Measurements from ENCODE around the gene FIBP.

FIBP gene

DNA sequence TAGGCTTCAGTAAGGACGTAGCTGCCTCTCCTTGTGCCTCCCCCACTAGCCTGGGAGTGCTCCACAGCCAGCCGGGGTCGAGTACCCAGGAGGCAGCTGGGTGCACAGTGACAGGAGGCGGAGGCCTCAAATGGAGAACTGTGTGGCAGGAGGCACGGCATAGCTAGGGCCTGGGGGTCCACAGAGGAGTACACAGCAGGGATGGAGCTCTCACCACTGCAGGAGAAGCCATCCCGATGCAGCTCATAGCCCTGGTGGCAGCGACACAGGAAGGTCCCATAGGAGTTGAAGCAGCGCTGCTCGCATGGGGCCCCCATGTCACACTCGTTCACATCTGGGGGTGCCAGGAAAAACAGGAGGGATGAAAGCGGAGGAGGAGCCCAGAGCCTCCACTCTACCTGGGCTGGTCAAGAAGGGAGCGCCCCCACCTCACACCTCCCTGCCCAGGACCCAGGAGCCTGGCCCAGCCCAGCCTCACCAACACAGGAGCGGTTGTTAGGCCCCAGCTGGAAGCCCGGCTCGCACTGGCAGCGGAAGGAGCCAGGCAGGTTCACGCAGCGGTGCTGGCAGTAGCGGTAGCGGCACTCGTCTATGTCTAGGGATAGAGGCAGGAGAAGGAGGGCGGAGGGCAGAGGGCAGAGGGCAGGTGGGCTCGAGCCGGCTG, 18.5 kb downstream of the FIBP start:
- DNase-seq = no peak

DNA sequence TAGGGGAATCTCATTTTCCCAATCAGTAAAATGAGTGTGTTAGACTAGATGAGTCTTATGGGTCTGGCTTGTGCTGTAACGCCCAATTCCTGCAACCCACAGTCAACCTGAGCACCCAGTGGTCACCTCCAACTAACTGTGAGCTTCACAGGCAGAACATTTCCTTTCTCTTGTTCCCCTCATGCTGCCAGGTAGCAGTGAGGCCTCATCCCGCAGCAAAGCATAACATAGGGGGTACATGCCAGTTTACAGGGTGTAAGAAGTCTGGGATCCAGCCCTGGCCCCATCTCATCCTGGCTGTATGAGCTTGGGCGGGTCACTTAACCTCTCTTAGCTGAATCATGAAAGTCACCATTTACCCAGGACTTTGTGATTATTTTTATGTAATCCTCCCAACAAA, 19.4 kb downstream of the FIBP start:
- DNase-seq = no peak

DNA sequence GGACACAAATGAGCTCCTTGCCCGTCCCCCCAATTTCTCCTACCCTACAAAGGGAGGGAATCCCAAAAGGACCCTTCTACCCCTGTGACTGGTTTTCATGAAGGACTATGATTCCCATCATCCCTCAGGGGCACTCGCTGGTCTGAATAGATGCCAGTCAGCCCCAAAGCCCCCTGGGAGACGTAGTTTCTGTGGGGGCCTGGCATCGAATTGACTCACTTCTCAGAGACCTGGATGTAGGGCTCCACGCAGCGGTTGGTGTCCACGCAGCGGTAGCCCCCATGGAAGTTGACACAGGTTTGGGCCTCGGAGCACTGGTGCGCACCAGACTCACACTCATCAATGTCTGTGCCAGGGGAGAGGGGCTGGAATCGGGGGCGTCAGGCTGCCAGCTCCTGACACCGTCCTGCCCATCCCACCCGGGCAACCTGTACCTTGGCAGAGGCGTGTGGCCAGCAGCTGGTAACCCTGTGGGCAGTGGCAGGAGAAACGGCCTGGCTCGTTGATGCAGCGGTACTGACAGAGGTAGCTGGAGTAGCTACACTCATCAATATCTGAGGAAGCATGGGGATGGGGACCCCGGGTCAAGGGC, 20.1 kb downstream of the FIBP start:
- DNase-seq = no peak

DNA sequence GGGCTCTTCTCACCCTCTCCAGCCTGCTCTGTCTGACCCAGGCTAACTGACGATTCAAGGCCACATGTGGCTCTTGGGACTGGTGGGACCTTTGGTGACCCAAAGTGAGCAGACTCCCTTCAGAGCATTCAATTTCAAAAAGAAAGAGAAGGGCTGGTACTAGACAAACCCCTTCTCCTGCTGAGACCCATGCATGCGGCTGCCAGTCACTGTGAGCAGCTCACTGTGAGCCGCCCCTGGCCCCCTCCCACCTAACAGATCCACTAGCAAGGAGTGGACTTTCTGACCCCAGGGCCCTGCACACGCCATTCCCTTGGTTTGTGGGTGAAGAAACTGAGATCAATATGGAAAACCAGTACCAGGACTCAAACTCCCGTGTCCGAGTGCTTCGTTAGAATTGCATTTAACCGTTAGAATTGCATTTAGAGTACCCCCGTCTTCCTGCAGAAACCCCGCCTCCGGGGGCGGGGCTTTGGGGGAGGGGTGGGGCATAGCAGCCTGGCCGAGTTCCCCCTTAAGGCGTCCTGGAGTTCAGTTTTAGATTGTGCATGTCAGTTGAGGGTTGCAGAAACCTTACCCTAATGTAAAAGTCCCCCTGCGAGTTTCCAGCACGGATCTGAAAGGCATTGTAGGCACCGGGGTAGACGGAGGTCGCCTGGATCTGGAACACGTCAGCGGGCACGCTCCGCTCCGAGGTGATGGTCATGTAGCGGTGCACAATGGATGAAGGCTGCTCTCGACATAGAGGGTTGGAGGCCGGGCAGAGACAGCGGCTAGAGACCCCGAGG, 20.8 kb downstream of the FIBP start:
- peak; percentile 62 for DNase-seq

DNA sequence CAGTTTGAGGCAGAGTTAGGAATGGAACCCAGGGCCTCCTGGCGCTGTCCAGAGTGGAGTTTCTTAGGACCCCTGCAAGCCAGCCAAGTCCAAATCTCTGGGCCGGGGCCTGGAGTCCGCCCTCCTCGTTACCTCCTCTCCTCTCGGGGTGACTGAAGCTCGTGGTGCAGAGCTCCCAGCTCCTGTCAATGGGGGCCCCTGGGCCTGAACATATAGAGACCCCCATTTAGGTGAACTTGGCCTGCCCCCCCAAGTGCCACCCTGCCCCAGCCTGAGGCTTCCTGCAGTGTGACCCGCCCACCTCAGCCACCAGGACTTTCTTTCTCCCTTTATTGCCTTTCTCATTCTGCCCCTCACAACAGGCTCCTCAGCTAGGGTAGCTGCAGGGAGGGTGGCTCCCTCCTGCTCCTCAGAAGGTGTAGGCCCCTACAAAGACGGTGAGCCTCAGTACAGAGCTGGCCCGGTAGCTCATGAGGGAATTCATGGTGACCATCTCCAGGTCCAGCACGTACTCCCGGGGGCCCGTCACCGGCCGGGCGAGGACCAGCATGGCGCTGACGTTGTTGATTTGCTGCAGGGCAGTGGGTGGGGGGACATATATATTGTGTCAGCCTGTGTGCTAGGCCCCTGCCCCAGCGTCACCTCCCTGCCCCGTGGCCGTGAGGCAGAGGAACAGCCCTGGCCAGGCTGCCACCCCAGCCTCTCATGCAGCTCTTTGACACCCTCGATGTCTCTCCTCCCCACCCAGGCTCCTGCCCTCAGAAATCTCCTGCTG, 21.6 kb downstream of the FIBP start:
- no peak for DNase-seq

DNA sequence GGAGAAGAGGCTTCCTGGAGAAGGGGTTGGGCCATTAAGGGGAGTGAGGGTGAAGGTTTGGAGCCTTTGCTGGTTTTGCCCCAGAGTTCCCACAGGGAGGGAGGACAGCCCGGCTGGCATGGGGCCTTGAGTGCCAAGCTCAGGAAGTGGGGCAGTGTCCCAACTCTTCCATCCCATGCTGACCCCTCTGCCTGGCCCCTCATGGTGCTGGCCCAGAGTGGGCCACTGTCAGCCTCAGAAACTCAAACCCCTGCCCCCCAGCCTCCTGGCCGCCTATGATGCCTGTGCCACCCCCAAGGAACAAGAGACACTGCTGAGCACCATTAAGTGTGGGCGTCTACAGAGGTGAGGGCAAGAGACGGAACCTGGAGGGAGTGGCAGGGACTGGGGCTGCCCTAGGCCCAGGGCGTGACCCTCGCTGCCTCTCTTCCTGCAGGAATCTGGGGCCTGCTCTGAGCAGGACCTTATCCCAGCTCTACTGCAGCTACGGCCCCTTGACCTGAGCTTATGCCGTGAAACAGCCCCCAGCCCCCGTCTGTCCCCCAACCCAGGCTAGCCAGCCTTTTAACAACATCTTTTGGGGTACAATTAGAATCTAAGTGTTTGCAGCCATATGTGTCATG, 22.6 kb downstream of the FIBP start:
- DNase-seq = no peak

DNA sequence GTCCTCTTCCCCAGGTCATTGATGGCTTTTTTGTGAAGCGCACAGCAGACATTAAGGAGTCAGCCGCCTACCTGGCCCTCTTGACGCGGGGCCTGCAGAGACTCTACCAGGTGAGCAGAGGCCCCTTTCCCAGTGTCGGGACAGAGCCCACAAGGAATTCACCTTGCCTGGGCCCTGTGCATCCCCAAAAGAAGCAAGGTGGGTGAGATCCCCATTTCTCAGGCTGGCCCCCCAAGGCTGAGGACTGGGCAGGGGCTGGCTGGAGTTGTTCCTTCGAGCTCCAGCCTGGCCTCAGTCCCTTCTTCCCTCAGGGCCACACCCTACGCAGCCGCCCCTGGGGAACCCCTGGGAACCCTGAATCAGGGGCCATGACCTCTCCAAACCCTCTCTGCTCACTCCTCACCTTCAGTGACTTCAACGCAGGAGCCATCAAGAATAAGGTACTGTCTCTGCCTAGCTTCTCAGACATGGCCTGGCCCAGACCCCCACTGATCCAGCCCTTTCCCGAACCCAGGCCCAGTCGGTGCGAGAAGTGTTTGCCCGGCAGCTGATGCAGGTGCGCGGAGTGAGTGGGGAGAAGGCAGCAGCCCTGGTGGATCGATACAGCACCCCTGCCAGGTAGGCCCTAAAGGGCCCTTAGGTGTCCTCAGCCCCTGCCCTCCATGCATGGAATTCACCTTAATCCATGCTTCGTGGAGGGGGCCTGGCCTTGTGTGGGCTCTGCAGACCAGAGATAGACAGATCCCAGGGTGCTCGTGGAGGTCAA, 23.4 kb downstream of the FIBP start:
- no peak for DNase-seq

DNA sequence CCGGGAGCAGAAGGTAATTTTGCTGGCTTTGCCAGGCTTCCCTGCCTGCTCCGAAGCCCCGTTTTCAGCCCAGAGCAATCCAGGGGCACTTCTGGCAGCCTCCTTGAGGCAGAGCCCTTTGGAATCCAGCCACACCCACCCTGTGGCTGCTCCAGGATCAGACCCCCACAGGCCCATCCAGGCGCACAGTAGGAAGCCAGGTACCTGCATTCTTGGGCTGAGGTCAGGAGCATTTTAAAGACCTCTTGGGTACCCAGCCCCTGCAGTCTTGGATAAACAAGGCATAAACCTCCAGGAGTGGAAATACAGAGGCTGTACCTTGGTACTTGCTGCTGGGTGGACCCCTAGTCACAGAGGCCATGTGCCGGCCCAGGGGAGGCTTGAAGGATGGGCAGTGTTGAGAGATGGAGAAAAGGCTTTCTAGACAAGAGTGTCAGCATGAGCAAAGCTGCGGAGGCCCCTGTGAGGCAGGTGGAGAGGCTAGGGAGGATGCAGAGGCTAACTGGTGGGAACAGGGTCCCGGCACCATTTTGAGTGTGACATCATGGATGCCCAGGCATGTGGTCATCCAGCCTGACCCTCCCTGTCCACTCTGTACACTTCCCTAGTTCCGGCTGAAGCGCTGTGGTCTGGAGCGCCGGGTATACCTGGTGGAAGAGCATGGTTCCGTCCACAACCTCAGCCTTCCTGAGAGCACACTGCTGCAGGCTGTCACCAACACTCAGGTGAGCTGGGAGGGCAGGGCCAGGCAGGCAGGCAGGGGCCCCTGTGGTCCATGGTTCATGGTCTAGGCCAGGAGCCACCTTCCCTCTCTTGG, 24.2 kb downstream of the FIBP start:
- DNase-seq = no peak

DNA sequence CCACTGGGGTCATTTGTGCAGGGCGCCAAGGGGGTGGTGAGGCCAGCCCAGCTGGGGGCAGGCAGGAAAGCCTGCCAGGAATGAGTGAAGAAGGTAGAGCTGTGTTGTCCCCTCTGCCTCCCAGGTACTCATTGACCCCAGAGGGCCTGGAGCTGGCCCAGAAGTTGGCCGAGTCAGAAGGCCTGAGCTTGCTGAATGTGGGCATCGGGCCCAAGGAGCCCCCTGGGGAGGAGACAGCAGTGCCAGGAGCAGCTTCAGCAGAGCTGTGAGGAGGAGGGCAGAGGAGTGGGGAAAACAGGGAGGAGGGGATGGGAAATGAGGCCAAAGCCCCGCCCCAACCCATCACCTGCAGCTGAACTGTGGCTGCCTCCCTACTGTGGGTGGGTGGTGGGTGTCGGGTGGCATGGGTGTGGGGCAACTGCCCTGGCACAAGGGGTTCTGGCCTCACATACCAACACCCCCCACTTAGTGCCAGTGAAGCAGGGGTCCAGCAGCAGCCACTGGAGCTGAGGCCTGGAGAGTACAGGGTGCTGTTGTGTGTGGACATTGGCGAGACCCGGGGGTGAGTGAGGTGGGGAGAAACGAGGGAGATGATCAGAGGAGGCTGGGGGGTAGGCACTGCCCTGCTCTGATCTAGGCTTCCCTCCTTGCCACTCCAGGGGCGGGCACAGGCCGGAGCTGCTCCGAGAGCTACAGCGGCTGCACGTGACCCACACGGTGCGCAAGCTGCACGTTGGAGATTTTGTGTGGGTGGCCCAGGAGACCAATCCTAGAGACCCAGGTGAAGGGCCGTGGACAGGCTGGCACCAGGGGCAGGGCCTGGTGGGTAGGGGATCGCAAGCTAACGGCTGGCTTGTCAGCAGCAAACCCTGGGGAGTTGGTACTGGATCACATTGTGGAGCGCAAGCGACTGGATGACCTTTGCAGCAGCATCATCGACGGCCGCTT, 25.1 kb downstream of the FIBP start:
- no peak for DNase-seq

DNA sequence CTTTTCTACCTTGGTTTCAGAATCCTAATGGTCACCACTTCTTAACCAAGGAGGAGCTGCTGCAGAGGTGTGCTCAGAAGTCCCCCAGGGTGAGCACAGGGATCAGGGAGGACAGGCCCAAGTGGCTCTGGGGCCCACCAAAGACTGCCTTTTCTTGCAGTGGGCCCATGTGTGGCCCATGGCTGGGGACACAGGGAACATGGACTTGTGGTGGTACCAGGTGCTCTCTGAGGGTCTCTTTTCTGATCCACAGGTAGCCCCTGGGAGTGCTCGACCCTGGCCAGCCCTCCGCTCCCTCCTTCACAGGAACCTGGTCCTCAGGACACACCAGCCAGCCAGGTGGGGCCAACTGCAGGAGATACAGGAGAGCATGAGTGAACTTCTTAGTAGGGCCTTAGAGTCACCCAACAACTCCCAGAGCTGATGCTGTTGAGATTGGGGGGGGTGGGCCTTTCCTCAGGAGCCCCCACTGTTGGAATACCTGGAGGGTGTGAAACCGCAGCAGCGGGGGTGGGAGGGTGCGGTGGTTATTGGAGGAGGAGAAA, 26.0 kb downstream of the FIBP start:
- no peak for DNase-seq

DNA sequence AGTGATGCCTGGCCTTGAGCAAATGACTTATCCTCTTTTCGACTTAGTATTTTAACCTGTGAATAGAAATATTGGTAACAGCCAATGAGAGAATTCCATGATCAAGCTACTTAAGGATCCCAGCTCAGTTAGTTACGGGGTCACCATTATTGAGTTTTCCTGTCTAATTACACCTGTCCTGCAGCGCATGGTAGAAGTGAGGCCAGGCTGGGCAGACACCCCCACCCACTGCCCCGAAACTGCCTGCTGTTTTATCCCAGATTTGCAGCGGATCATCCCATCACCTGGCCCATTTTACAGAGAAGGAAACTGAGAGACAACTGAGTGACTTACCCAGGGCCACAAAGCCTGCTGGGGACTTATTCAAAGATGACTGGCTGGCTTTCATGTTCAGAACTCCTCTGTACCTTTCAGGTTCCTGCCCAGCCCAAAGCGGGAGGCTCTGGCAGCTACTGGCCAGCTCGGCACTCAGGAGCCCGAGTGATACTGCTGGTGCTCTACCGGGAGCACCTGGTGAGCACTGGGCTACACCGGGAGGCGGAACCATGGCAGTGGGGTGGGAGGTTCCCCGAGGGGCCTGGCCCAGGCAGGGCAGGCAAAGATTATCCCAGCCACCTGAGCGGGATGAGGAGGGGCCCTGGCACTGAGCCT, 26.6 kb downstream of the FIBP start:
- no peak for DNase-seq

DNA sequence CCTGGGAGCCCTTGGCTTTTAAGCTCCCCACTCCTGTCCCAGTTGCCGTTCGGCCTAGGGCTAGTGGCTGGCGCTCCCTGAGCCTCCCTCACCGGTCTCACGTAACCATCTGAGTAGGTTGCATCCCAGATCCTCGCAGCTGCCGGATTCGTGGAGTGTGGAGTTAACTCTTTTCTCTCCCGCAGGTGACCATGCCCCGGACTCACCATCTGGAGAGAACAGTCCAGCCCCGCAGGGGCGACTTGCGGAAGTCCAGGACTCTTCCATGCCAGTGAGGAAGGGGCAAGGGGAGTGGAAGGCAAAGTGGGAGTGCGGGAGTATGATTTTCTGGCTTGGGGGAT, 27.1 kb downstream of the FIBP start:
- DNase-seq = no peak

DNA sequence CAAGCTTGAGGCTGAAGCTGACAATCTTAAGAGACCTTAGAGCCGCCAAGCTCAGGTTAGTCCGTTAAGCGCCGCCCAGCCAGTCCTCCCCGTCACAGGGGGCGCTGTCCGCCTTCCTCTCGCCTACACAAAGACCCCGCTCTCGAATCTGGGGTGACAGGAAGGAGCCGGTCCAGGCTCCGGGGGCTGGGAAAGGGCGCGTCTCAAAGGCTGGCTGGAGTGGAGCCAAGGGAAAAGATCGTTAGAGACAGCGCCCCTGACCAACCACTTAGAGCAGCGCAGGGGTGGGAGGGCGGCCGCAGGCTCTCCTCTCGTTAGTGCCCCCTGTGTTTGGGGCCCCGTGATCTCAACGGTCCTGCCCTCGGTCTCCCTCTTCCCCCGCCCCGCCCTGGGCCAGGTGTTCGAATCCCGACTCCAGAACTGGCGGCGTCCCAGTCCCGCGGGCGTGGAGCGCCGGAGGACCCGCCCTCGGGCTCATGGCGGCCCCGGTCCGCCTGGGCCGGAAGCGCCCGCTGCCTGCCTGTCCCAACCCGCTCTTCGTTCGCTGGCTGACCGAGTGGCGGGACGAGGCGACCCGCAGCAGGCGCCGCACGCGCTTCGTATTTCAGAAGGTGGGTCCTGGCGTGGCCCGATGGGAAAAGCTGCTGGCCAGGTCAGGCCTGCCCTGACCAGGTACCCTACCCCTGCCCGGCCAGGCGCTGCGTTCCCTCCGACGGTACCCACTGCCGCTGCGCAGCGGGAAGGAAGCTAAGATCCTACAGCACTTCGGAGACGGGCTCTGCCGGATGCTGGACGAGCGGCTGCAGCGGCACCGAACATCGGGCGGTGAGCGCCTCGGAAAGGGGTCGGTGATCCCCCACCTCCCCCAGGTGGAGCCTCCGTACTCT, 27.8 kb downstream of the FIBP start, which contains the start of gene MUS81:
Gene MUS81 (plus strand): TSS at position 156 of the 887 bp plus-strand sequence. CDS start 321 bp downstream, at position 477.
- DNase-seq = peak; percentile 98

DNA sequence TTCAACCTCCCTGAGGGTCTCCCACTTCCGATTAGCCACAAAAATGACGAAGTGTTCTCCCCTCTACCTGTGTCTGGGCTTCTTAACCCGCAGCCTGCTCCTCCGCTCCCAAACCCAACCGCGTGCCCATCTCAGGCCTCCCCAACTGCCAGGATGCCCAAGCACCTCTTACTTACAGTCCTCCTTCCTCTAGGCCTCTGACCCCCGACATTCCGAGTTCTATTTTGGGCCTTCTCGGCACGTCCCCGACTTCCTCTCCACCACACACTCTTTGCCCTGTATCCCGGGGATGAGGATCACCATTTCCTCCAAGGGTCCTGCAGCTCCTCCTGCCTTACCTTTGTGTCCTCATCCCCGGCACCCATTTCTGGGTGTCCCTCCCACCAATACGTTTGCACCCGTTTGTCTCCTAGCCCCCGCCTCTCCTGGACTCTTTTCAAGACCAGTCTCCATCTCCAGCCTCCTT, 28.4 kb downstream of the FIBP start:
- DNase-seq = no peak

DNA sequence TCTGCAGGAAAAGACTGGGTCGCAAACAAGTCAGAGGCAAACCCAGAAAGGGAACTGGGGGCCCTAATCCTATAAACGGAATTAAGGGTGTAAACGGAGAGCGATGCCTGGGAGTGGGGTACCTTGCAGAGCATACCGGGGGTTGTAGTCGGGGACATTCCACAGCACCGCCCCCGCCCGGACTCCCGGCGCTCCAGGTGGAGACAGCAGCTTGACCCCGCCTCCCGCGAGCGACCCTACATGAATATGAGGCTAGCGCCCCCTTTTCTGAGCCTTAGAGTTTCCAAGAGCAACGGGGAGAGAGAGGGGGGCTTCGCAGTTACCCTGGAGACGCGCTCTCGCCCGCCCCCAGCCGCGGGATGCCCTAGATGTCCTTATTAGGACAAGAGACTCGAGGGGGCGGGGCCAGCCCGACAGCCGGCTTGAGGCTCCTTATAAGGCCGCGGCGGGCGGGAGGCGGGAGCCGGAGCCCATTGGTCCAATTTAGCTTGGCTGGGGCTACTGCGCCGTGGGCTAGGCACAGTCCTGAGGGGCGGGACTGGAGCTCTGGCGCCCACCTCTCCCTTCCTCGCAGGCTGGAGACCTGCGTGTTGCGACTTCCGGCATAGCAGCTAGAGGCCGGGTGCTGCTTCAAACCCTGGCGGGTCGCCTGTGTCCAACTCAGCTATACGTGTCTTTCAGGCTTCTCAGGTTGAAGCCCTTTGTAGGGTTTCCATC, 29.0 kb downstream of the FIBP start:
- peak; percentile 100 for DNase-seq

DNA sequence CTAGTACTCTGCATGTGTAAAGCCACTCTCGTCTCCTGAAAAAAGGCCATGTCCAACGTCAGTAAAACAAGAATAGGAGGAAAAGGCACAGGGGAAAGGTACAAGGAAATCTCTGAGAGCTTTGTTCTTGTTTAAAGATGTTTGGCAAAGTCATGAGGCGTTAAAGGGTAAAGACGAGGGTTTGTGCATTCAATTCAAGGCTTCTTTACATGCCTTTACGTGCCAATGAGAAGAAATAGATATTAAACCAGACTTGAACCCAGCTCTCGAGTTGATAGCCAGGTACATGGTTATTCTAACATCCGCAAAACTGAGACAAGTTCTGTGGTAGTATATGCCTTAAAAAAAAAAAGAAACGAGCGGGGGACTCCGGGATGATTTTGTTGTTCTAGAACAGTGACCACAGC, 29.6 kb downstream of the FIBP start:
- no peak for DNase-seq
